HG03469 (cell line): Measurements from ENCODE around the gene WWOX.

Experiments used
- ATAC-seq: cut with Tn5 transposase; IDR thresholded peaks from one replicate; pipeline ENCODE4 v1.9.1; 2021; ENCODE audit warnings: mild to moderate bottlenecking, moderate library complexity, moderate number of reproducible peaks; ENCODE audit not compliant: unreplicated experiment

The WWOX gene

DNA sequence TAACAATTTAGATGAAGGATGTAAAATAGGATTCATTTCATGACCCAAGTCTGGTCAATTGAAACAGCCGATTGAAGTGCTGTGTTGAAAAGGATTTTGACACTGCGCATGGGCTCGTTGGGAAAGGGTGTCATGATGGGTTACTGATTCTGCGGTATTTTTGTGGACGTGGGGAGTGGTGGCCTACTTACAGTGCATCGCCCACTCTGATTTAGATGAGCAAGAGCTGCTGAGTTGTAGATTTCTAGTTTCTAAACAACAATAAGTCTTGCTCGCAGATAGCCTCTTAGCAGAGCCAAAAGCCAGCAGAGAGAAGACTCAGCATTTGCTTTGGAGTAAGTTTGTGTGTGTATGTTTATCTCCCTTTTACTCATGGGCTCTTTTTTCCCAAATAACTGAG is 770.0 kb downstream of the WWOX start:
- ATAC-seq: no peak

DNA sequence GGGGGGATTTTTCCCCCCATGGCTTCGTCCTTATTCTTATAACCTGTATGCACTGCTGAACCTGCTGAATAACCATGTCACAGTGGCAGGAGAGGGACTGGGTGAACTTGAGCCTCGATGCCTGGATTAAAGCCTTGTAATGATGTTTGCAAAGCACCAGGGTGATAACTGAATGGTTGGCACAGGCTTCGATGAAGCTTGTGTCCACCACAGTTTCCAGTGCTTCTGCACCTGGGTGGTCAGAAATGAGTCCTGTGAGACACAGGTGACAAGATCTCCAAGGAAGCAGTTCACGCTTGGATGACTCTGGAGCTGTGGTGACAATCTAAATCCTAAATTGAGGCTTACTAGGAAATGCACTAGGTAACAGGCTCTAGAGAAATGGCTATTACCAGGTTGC is 771.8 kb downstream of the WWOX start:
- ATAC-seq: no peak

DNA sequence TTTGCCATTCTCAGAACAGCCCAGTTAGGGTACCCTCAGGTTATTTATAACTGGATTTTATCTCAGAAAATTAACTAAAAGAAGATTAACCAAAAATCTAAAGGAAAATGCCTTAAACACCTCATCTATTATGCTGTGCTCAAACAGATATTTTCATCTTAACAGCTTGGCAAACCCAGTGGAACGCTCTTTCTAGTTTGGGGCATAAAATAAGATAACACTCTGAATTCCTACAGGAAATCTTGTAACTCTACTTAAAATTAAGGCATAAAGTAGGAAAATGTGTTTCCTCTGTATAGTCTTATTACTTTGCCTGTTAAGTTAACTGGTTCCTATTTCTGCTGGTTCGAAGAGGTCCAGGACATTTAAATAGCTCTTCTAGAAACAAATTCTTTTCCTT is 777.2 kb downstream of the WWOX start:
- ATAC-seq: no peak

DNA sequence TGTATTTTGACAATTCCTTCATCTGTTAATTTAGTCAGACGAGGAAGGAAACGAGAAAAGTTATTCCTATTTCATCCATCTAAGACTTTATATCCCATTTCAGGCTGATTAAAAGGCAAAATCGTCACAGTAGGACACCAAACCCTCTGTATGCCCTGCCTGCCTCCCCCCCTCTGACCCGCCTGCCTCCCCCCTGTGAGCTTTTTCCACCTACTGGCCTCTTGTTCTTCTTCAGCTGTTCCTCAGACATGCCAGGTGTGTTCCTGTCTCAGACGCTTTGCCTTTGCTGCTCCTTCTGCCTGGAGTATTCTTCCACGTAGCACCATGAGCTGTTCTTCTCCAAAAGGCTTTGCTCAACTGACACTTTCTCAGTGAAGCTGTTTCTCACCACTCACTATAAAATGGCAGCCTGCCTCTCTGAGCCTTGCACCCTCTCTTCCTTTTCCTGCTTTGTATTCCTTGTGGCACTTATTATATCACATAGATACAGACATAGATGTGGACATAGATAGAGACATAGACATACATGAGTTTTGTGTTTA is 777.7 kb downstream of the WWOX start:
- ATAC-seq: no peak

DNA sequence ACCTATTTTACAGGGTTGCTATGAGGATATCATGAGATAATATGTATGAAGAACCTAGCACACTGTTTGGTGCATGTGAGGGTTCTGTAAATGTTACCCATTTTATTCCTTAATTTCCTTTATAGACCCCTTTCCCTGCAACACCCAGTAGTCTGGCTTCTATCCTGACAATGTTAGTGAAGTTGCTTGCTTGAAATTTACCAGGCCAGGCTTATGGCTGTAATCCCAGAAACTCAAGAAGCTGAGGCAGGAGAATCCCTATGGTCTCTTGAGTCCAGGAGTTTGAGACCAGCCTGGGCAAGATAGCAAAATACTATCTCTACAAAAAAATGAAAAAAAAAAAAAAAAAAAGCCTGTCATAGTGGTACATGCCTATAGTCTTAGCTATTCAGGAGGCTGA is 779.1 kb downstream of the WWOX start:
- ATAC-seq: no peak

DNA sequence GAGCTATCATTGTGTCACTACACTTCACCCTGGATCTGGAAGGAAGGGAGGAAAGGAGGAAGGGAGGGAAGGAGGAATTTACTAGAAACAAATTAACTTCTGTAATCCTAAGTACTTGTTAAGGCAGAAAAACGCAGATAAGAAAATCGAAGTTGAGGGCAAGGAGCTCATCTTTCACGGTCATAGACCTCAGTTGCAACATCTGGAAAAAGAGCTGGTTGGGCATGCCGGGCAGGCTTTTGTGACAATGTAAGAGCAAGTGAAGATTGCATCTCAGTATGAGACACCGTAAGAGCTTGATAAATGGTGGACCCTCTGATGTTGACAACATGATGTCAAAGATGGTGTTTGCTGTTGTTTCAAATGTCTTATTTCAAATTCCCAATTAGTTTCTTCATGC is 779.6 kb downstream of the WWOX start:
- ATAC-seq: no peak

DNA sequence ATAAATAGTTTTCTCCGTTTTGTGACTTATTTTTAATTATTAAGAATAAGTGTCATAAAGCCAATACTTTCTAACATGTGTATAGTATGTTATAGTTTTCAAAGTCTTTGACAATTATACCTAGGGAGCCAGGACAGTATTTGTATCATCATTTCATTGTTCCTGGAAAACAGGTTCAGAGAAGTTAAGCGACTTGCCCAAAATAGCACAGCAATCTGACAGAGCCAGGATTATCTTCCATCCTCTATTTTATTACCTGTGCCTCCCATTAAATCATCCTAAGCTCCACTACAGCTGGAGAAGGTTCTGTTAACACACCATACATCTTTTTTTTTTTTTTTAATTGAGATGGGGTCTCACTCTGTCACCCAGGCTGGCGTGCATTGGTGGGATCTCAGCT is 782.7 kb downstream of the WWOX start:
- ATAC-seq: no peak

- ATAC-seq: no peak
These were observed 783.3 kb downstream of the WWOX start for GRCh38 chr16:78882751-78883150.

DNA sequence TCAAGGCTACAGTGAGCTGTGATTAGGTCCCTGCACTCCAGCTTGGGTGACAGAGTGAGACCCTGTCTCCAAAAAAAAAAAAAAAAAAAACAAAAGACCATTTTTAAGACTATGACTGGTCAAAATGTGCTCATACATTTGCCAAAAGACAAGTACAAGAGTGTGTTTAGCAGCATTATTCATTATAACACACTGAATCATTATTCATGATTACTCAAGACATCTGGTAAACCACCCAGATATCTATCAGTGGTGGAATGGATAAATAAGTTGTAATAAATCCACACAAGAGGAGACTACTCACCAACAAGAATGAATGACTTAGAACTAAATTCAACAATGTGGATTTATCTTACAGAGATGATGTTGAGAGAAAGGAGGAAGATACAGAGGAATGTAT is 784.8 kb downstream of the WWOX start:
- ATAC-seq: no peak

DNA sequence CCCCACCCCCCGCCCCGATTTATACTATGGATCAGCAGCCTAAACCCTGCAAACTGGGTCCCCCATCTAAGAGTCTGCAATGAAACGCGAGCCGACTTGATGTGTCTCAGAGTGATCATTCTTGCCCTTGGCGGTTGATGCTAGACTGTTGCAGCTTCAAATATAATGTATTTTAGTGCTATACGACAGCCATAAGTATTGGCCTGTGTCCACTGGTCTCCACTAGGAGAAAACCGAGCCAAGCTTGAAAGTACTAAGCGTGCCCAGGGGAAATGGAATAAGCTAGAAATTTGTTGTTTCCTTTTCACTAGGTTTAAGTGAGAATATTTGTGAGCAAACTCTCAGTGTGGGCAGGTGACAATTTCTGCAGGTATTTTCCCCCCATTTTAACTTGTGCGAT is 789.9 kb downstream of the WWOX start:
- no peak for ATAC-seq

DNA sequence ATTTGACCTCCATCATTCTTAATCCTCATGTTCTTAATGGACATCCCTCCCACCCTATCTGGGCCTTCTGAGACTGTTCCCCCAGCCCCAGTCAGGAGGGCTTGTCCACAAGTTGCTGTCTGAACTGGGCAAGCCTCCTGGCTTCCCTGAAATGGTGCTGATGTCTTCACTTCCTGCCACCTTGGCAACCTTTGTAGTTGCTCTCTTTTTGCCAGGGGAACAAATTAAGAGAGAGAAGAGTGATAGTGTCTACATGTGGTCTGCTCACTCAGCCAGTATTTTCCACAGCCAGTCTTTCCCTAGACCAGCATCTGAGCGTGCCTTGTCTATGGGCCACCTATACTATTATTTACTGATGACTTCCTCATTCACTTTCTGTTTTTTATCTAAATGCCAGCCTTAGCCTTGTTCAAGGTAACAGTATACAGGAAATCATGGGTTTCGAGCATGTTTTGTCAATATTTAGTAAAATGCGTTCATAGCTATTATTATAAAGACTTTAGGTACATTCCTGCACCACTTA is 791.0 kb downstream of the WWOX start:
- no peak for ATAC-seq

DNA sequence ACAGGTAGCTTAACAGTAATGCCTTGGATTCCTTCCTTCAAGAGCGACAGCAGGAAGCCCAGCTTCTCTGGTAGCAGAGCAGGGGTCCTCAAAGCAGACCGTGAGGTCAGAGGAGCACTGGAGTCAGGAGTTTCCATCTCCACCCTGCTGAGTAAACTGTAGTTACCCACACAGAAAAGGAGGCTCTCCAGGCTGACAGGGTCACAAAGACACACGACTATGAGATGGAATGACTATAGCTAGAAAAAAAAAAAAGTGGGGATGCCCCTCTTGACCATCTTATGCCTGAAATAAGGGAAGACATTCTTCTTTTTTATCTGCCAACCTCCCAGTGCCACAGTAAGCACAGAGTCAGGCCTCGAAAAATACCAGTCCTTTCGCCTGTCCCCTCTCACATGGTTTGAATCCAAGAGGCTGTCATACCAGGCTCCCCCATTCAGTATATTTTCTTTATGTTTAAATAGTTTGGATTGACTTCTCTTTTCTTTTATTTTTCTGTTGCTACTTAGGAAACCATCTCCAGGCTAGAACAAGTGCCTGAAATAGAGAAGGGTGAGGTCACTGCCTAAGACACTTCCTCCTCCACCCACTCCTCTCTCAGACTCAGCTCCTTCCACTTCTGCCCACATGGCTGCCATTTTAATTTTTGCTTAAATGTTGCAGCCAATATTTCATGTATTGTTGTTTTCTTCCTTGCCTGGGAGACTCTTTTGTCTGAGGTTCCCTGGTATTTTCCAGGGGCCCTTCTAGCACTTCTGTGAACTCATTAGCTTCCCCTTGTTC is 793.7 kb downstream of the WWOX start:
- no peak for ATAC-seq

DNA sequence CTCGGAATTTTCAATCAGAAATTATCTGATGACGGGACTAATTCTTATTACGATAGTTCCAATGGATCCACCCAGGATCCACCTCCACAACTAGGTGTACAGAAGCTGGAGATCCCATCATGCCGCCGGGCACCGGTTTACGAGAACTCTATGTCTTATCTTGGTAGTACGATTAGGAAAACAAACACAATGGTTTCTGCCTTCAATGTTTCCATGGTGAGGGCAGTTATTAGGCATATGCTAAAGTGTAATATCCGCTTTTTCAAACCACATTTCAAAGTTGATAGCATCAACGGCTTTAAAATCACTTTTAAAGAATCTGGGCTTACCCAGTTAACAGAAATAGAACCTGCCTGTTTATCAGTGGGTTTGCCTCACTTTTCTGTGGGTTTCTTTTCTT is 795.4 kb downstream of the WWOX start:
- ATAC-seq: no peak

DNA sequence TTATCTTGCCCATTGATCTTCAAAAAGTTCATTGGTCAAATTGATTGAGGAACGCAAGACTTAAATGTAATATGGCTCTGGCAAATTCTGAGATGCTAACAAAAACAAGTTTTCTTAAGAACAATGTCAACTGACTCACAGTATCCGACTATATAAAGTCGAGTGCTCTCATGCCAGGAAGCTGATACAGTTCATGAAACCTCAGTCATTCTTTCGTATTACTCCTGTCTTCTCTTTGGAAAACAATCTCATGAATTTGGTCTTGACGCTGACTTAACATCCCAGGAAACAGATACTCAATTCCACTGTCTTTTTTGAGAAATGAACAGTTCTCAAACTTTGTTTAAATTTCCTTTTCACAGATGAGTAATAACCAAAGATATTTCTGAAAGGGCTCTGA is 796.2 kb downstream of the WWOX start:
- no peak for ATAC-seq

- ATAC-seq: no peak
These were observed 796.8 kb downstream of the WWOX start for GRCh38 chr16:78896280-78896679.

- no peak for ATAC-seq
These were observed 797.8 kb downstream of the WWOX start for GRCh38 chr16:78897299-78897698.

DNA sequence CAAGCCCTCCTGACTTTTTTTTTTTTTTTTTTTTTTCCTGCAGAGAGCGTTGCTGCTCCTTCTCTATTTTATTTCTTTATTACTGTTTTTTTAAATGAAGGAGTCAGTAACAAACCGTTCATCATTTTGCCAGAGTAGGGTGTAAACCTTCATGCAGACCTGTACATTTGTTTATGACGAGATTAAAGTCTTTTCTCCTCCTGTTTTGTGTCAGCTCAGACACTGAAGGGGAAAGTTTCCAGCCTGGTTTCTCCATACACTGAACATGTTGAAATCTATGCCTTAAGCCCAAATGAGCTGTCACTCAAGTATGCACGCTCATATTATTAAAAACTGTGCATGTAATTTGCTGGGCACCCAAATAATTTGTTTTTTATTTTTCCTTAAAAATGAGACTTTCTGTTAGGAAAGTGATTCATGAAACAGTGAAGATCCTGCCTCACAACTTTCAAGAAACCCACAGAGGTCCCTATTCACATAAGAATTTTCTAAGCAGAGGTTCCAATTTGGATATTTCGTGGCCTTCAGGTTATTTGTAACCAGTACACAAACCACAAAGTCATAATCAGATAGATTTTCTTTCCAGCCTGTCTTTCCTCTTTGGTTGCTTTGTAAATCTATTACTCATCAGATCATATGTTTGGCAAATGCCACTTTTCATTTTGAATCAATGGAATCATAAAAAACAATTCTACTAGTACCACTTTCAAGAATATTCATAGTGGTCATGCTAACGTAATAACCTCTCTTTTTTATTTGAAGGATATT is 800.8 kb downstream of the WWOX start:
- ATAC-seq: no peak

DNA sequence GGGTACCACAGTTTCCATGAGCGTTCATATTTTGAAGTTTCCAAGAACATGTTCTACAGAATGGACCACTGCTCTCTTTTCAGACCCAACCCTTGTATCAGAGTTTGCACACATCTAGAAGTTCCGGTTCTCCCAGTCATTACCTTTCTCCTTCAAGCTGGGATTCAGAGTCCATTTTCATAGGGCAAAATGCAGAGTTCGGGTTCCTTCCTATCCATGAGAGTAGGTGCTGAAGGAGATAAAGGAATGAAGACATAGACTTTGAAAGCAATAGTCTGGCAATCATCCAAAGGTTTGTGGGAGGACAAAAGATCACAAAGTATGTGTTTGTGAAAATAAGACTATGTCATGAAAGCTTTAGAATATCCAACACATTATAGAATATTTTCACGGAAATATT is 801.5 kb downstream of the WWOX start:
- ATAC-seq: no peak

DNA sequence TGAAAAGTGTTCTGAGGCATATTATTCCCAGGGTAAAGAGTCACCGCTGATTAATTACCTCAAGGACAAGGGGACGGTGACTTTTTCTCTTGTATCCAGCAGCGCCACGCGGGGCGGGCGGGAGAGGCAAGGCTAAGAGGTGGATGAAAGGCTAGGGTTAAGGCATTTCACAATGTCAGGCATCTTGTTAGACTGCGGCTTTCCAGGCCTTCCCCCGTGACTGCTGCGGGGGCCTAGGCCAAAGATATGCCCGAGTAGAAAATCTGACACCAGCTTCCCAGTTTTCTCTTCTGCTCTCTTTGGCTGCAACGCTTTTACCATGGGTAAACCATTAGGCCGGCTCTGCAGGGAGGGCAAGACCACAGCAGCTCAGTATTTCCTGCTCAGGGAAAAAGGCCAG is 802.9 kb downstream of the WWOX start:
- ATAC-seq: no peak

DNA sequence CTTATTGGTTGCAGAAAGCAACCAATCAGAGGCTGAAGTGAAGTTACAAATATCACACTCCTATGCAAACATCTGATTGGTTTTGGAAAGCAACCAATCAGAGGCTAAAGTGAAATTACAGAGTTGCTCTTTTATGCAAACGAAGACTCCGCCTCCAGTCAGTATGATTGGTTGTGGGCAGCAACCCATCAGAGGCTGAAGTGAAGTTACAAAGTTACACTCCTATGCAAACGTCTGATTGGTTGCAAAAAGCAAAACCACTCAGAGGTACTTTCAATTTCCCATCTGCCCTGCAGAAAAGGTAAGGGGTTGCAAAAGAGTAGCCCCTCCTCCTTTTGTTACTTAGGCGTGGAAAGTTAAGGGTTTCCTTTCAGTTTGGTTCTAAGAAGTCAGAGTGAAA is 803.8 kb downstream of the WWOX start:
- no peak for ATAC-seq

DNA sequence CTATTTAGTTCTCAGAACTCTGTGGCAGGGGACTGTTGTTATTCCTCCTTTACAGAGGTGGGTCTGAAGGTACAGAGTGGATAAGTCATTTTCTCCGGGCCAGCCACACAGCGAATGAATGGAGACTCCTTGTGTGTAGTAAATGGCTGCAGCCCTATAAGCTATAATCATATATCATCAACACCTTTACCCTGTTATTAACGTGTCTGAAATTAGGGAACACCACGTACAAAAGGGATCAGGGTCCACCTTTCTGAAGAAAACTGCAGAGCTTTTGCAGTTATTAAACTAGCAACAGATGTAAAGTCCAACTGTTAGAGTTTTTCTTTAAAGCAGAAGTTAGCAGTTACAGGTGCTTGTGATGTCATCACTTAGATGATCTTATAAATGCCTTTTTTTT is 804.4 kb downstream of the WWOX start:
- no peak for ATAC-seq

GRCh38 chr16:78906135-78906534 is 806.7 kb downstream of the WWOX start:
- ATAC-seq: no peak
